ENCODE data around the gene KPNB1.

KPNB1 gene

GRCh38 chr17:47696717-47697642, 47.3 kb downstream of the KPNB1 start:
- DNase-seq (ENCODE audit: low read depth in 4 of 4, low spot score in 1 of 4) = no peak

DNA sequence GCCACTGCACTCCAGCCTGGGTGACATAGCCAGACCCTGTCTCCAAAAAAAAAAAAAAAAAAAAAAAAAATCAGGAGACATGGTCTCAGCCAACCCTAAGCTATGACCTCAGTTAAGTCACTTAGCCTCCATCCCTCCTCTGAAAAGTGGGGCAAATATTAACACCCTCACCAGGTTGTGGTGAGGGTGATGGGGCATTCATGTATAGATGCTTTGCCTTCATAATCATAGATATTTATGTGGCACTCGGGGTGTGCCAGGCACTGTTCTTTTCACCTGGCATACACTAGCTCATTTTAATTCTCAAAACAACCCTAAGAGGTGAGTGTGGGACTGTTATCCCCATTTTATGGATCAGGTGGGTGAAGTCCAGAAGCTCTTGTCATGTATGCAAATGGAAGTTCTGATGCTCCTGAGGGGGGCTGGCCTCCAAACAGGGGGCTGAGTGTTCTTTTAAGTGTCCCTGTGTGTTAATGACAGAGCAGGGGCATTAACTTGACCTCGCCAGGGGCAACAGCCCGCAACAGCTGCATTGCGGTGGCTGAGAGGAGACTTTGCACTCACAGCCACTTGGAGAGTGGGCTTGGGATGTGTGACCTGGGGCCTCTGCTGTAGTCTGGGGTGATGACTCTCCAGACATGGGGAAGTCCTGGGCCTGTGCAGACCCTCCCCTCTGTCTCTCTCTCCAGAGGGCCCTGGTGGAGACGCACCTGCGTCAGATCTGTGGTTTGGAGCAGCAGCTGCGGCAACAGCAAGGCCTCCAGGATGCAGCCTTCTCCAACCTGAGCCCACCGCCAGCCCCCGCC, 48.4 kb downstream of the KPNB1 start:
- DNase-seq (ENCODE audit: low read depth in 4 of 4, low spot score in 1 of 4) = no peak

DNA sequence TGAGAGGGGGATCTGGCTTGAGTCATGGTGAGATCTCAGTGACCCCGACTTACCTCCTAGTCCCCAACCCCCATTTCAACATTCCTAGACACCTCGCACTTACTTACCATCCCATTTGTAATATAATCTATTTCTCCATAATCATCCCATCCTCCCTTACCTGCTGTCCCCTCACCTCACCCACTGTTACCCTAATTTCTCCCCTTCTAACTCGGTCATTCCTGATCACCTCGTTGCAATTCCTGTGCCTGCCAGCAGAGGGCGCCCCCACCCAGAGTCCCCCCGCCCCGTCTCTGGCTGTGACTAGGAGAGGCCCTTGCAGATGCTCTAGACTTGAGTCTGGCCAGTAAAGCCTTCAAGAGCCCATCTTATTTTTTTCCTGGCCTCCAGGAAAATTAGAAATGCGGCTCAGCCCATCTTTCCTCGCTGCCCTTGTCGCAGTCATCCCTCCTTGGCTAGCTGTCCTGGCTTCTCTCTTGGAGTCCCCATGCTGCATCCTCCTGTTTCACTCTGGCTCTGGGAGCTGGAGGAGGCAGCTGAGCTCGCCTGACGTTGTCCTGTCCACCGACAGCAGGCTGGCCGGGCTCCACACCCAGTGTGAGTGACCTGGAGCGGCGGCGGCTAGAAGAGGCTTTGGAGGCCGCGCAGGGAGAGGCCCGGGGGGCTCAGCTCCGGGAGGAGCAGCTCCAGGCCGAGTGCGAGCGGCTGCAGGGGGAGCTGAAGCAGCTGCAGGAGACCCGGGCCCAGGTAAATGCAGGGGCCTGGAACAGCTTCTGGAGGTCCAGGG, 49.2 kb downstream of the KPNB1 start:
- DNase-seq (ENCODE audit: low read depth in 4 of 4, low spot score in 1 of 4) = peak; percentile 67 to 82 (median 76)

GRCh38 chr17:47699536-47699840, 49.8 kb downstream of the KPNB1 start:
- no peak for DNase-seq (ENCODE audit: low read depth in 4 of 4, low spot score in 1 of 4)

DNA sequence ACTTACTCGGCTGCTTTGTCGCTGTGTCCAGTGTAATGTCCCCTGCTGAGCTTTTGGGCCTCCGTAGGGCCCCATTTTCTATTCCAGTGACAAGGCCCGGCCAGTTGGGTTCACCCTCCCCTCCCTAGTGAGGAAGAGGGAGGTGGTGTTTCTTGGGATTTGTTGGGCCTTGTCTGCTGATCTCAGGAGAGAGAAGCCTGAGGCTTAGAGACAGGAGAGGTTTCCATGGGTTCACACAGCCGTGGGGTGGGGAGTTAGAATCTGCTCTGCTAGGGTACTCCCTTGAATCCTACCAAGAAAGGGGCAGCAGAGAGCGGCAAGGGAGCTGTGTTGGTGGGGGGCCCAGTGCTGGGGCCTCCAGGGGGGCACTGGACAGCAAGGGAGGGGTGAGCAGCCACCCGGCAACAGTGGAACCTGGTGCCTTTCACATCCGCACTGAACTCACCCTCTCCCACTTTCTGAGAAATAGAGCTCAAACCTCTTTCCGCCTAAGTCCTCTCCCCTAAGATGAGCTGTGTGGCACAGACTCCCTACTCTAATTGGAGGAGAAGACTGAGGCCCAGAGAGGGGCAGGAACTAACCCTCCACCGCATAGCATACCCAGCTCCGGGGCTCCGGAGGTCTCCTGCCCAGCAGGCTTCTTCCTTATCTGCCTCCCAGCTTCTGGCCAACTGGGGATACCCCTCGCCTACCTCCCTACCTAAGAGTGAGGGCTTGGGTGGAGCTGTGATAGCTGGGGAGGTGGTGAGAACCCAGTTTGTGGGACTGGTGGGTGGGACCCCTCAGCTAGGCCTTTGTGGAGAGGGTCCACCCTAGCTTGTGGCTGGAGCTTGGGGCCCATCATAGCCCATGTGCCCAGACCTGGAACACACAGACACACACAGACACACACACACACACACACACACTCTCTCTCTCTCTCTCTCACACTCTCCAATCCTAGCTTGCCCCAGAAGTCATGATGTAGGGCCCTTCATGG, 51.0 kb downstream of the KPNB1 start:
- DNase-seq (ENCODE audit: low read depth in 4 of 4, low spot score in 1 of 4) = no peak

DNA sequence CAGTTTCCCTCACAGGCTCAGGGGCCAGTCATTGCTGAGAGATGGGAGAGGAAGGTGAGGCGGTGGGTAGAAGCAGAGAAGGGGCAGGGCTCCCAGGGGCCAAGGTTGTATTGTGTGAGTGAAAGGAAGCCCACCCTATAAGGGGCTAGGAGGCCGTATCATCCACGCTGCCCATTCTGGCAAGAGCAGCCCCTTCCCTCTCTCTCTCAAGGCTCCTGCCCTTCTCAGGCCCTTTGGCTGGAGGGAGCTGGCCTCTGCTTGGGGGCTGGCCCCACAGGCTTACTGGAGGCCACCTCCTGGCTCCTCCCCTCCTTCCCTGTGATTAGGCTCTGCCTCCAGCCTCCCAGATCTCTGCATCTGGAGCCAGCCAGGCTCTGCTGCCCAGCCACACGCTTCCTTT, 51.9 kb downstream of the KPNB1 start:
- no peak for DNase-seq (ENCODE audit: low read depth in 4 of 4, low spot score in 1 of 4)

DNA sequence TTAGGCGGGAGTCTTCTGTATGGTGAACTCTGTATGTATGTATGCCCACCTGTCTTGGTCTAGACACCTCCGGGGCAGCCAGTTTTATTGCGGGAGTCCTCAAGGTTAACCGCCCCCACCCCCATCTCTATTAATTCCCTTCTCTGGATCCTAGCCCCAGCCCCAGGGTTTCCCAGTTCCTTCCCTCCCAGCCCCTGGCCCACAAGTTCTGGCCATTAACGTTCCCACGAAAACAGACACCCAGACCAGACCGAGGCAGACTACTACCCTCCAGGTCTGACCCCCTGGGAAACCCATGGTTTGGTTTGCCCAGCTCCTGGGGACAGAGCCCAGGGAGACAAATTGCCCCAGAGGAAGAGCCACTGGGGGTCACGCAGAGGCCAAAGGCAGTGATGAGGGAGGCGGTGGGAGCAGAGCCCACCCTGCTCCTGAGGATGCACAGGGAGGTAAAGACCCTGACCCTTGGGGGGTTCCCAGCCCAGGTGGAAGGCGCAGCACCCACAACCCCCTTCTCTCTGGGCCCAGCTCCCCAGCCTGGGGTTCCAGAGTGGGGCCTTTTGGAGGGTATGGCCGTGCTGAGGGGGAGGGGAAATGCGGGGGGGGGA, 52.8 kb downstream of the KPNB1 start:
- no peak for DNase-seq (ENCODE audit: low read depth in 4 of 4, low spot score in 1 of 4)

DNA sequence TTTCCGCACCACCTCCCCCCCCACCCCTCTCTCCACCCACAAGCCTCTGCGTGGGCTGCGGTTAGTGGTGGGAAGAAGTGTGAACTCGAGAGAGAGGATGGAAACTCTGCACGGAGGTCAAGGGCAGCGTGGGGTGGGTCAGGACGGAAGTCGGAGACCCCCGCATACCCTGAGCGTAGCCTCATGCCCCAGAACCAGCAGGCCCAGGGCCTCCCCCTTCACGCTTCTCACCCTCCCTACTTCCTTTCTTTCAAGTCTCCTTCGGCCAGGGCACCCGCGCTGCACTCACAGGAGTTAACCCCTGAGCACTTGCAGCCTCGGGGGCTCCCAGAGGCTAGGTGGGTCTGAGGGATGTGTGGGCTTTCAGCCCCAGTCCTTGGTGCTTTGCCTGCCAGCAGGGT, 53.5 kb downstream of the KPNB1 start:
- peak in 1 of 4 experiments; percentile 25 for DNase-seq (ENCODE audit: low read depth in 4 of 4, low spot score in 1 of 4)

DNA sequence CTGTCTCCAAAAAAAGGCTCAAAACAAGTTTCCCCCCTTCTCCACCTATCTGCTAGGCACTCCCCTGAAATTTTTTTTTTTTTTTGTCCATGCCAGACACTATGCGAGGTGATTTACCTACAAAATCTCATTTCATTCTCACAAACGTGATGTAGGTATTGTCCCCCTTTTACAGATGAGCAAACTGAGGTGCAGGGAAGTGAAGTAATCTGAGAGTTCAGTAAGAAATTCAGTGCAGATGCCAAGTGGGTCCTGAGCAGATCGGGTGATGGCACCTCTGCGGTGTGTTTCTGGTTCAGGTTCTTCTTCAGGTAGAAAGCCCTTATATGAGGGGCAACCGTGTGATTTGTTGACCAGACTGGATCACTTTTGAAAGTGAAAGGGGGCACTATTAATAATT, 54.0 kb downstream of the KPNB1 start:
- no peak for DNase-seq (ENCODE audit: low read depth in 4 of 4, low spot score in 1 of 4)

DNA sequence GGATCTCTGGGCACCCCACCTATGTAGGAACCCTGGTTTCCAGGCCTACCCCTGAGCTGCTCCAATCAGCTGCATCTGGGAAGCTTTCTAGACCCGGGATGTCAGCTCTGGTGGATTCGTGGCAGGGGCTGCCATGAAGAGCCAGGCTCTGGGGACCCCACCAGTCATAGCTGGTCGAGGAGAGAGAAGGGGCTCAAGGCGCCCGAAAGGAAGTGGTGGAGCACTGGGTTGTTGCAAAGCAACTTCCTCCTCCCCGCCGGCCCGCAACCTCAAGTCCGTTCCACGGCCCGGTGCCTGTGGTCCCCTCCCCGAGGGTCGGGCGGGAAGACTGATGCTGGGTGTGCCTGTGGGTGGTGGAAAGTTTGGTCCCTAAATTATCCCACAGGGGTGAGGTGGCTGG, 54.4 kb downstream of the KPNB1 start:
- no peak for DNase-seq (ENCODE audit: low read depth in 4 of 4, low spot score in 1 of 4)

DNA sequence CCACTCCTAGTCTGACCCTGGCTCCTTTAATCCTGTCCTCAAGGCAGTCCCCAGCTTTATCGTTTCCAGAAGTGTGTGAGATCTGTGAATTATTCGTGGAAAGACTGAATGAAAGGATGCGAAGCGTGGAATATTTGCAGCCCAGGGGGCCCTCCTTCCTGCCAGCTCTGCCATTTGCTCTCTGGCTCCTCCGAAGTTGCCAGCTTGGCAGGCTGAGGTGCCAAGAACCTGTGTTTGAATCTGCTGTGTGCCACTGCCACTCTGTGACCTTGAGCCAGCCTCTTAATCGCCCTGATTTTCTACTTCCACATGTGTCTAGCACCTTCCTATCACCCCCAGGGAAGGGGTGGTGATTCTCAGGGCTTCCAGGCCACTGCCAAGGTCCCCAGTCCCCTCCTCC, 55.0 kb downstream of the KPNB1 start:
- DNase-seq (ENCODE audit: low read depth in 4 of 4, low spot score in 1 of 4) = no peak

- peak in 1 of 4 experiments; percentile 36 for DNase-seq (ENCODE audit: low read depth in 4 of 4, low spot score in 1 of 4)
These were observed 56.1 kb downstream of the KPNB1 start for GRCh38 chr17:47705536-47706530.

GRCh38 chr17:47707056-47707804, 57.5 kb downstream of the KPNB1 start:
- no peak for DNase-seq (ENCODE audit: low read depth in 4 of 4, low spot score in 1 of 4)

GRCh38 chr17:47707884-47708283, 58.2 kb downstream of the KPNB1 start:
- DNase-seq (ENCODE audit: low read depth in 4 of 4, low spot score in 1 of 4) = no peak

- DNase-seq (ENCODE audit: low read depth in 4 of 4, low spot score in 1 of 4) = no peak
These were observed 58.7 kb downstream of the KPNB1 start for GRCh38 chr17:47708312-47708863.

GRCh38 chr17:47708864-47709541, 59.3 kb downstream of the KPNB1 start:
- DNase-seq (ENCODE audit: low read depth in 4 of 4, low spot score in 1 of 4) = no peak

DNA sequence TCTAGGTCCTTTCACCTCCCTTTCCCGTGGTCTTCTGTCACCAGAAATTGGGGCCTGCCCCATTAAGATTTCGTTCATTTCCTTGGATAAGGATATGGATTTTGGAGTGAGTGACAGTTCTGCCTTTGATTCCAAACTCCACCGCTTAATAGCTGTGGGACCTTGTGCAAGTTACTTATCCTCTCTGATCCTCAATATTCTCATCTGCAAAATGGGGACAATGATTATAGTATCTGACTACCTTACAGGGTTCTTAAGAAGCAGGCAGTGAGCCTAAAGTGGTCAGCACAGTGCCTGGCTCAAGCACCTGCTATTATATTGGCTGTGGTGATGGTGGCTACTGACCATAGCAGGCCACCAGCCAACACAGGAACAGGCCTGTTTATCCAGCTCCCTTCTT, 59.9 kb downstream of the KPNB1 start:
- DNase-seq (ENCODE audit: low read depth in 4 of 4, low spot score in 1 of 4) = no peak
